ENCODE measurements around the gene C5orf15. TPM values are rescaled to one million over a fixed set of nuclear protein-coding genes. Genes with fewer than 3 reads are reported as not detected.

Gene C5orf15
- total and polyA plus RNA-seq, 9 of the 15 experiments (the other 6 are each of a cell fraction or from before 2014, with no cell fraction given): 23.3 to 50.7 (median 35.5) TPM

- TF ChIP-seq, protein P1, sequence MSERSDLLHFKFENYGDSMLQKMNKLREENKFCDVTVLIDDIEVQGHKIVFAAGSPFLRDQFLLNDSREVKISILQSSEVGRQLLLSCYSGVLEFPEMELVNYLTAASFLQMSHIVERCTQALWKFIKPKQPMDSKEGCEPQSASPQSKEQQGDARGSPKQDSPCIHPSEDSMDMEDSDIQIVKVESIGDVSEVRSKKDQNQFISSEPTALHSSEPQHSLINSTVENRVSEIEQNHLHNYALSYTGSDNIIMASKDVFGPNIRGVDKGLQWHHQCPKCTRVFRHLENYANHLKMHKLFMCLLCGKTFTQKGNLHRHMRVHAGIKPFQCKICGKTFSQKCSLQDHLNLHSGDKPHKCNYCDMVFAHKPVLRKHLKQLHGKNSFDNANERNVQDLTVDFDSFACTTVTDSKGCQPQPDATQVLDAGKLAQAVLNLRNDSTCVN (CRISPR knock-in tag; IDR thresholded peaks at IDR 0.05): no peak
- no peak for TF ChIP-seq NCOA2 (IDR thresholded peaks at IDR 0.05; ENCODE audit: partially characterized antibody in 2 of 2)
- TF ChIP-seq EHMT2 (IDR thresholded peaks at IDR 0.05): no peak
- no peak for TF ChIP-seq MAFF (IDR thresholded peaks at IDR 0.05; ENCODE audit: low read length)
- TF ChIP-seq PCBP2 (IDR thresholded peaks at IDR 0.05; ENCODE audit: low read depth, low read length, poor library complexity, severe bottlenecking): no peak
- TF ChIP-seq GABPB2 (CRISPR knock-in tag; conservative IDR thresholded peaks at IDR 0.05): no peak
- no peak for TF ChIP-seq SIN3A (IDR thresholded peaks at IDR 0.05; ENCODE audit: borderline replicate concordance in 2 of 2, control insufficient read depth in 1 of 2, low read depth in 2 of 2, low read length in 2 of 2)
- TF ChIP-seq MCM5 (IDR thresholded peaks at IDR 0.05; ENCODE audit: low read depth): no peak
- TF ChIP-seq CREBBP (IDR thresholded peaks at IDR 0.05; ENCODE audit: low read depth, low read length): no peak
- TF ChIP-seq CBX5 (IDR thresholded peaks at IDR 0.05; ENCODE audit: borderline replicate concordance, low read depth): no peak
- peak; percentile 72 for TF ChIP-seq CBFA2T2 (conservative IDR thresholded peaks at IDR 0.05)
- TF ChIP-seq MBD1 (CRISPR knock-in tag; IDR thresholded peaks at IDR 0.05): no peak
- TF ChIP-seq PHTF2 (CRISPR knock-in tag; IDR thresholded peaks at IDR 0.05): no peak
- TF ChIP-seq NFRKB (IDR thresholded peaks at IDR 0.05; ENCODE audit: low read depth): no peak
- TF ChIP-seq, protein P2, sequence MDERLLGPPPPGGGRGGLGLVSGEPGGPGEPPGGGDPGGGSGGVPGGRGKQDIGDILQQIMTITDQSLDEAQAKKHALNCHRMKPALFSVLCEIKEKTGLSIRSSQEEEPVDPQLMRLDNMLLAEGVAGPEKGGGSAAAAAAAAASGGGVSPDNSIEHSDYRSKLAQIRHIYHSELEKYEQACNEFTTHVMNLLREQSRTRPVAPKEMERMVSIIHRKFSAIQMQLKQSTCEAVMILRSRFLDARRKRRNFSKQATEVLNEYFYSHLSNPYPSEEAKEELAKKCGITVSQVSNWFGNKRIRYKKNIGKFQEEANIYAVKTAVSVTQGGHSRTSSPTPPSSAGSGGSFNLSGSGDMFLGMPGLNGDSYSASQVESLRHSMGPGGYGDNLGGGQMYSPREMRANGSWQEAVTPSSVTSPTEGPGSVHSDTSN (CRISPR knock-in tag; IDR thresholded peaks at IDR 0.05; ENCODE audit: low read depth): no peak
- TF ChIP-seq, protein P2 (tag; conservative IDR thresholded peaks at IDR 0.05; ENCODE audit: low read depth): no peak
- TF ChIP-seq, protein P3, sequence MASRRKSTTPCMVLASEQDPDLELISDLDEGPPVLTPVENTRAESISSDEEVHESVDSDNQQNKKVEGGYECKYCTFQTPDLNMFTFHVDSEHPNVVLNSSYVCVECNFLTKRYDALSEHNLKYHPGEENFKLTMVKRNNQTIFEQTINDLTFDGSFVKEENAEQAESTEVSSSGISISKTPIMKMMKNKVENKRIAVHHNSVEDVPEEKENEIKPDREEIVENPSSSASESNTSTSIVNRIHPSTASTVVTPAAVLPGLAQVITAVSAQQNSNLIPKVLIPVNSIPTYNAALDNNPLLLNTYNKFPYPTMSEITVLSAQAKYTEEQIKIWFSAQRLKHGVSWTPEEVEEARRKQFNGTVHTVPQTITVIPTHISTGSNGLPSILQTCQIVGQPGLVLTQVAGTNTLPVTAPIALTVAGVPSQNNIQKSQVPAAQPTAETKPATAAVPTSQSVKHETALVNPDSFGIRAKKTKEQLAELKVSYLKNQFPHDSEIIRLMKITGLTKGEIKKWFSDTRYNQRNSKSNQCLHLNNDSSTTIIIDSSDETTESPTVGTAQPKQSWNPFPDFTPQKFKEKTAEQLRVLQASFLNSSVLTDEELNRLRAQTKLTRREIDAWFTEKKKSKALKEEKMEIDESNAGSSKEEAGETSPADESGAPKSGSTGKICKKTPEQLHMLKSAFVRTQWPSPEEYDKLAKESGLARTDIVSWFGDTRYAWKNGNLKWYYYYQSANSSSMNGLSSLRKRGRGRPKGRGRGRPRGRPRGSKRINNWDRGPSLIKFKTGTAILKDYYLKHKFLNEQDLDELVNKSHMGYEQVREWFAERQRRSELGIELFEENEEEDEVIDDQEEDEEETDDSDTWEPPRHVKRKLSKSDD (conservative IDR thresholded peaks at IDR 0.05; ENCODE audit: low read length): no peak
- TF ChIP-seq SAFB (IDR thresholded peaks at IDR 0.05; ENCODE audit: borderline replicate concordance, low read depth, low read length): no peak
- no peak for TF ChIP-seq SIRT6 (IDR thresholded peaks at IDR 0.05; ENCODE audit: low read depth, low read length)
Observed at GRCh38 chr5:133941456-133942196, 26.8 kb downstream of the C5orf15 start (continued).

Data from K562 (cell line).